HEK293T (cell line): ENCODE results near the gene HOXC4.
A peak's percentile ranks its signal among the peaks of the same experiment; 100 is the strongest.
"Not testable (repeated sequence)": the region's sequence is repeated elsewhere in the genome, so short reads cannot be mapped to it uniquely, and the experiment has no call there.

Experiments
- CTCF ChIA-PET: fragments of 350-600 bp; formaldehyde crosslinking; extraction: SDS; loops from one replicate; lab custom pipeline; 2021; ENCODE audit warnings: antibody characterized with exemption, inconsistent platforms; lab: Yijun Ruan, JAX
- POLR2A ChIA-PET: fragments of 350-600 bp; formaldehyde crosslinking; extraction: SDS; loops from one replicate; lab custom pipeline; 2020; ENCODE audit warnings: antibody characterized with exemption, inconsistent platforms; lab: Yijun Ruan, JAX
- DNase-seq: peaks from one replicate; pipeline ENCODE4 v3.0.0; 2012; ENCODE audit warnings: mixed read lengths; ENCODE audit errors: extremely low spot score
- ARNT ChIP-seq: fragments of 450-650 bp; IDR thresholded peaks from 2 replicates; pipeline ENCODE4 v1.6.1; 2017; ENCODE audit warnings: mild to moderate bottlenecking
- BHLHE40 ChIP-seq: fragments of 450-650 bp; IDR thresholded peaks from 2 replicates; pipeline ENCODE4 v1.6.1; 2016; ENCODE audit warnings: mild to moderate bottlenecking, moderate library complexity, borderline replicate concordance
- CTBP1 ChIP-seq: fragments of 450-650 bp; IDR thresholded peaks from 2 replicates; pipeline ENCODE4 v1.6.1; 2016; ENCODE audit warnings: borderline replicate concordance
- ELF4 ChIP-seq: fragments of 450-650 bp; IDR thresholded peaks from 2 replicates; pipeline ENCODE4 v1.6.1; 2017; ENCODE audit warnings: antibody characterized with exemption
- FOXA1 ChIP-seq: fragments of 450-650 bp; IDR thresholded peaks from 2 replicates; pipeline ENCODE4 v1.6.1; 2016; ENCODE audit warnings: mild to moderate bottlenecking
- FOXK2 ChIP-seq: fragments of 450-650 bp; IDR thresholded peaks from 2 replicates; pipeline ENCODE4 v1.6.1; 2016; ENCODE audit warnings: mild to moderate bottlenecking
- FOXM1 ChIP-seq: fragments of 450-650 bp; IDR thresholded peaks from 2 replicates; pipeline ENCODE4 v1.6.1; 2017; ENCODE audit warnings: mild to moderate bottlenecking, borderline replicate concordance
- HDGF ChIP-seq: fragments of 450-650 bp; IDR thresholded peaks from 2 replicates; pipeline ENCODE4 v1.6.1; 2017; ENCODE audit warnings: antibody characterized with exemption, borderline replicate concordance
- L3MBTL2 ChIP-seq: fragments of 450-650 bp; conservative IDR thresholded peaks from 2 replicates; pipeline ENCODE4 v1.6.1; 2016; ENCODE audit warnings: mild to moderate bottlenecking
- LEF1 ChIP-seq: fragments of 450-650 bp; IDR thresholded peaks from 2 replicates; pipeline ENCODE4 v1.6.1; 2017; ENCODE audit warnings: mild to moderate bottlenecking, borderline replicate concordance
- NFRKB ChIP-seq: fragments of 450-650 bp; IDR thresholded peaks from 2 replicates; pipeline ENCODE4 v1.6.1; 2016; ENCODE audit warnings: mild to moderate bottlenecking, moderate library complexity
- PKNOX1 ChIP-seq: fragments of 450-650 bp; IDR thresholded peaks from 2 replicates; pipeline ENCODE4 v1.6.1; 2016
- SP1 ChIP-seq: fragments of 450-650 bp; IDR thresholded peaks from 2 replicates; pipeline ENCODE4 v1.6.1; 2017
- SUZ12 ChIP-seq: fragments of 450-650 bp; IDR thresholded peaks from 2 replicates; pipeline ENCODE4 v1.6.1; 2016; ENCODE audit warnings: mild to moderate bottlenecking
- TARDBP ChIP-seq: fragments of 450-650 bp; IDR thresholded peaks from 2 replicates; pipeline ENCODE4 v1.6.1; 2016
- ZNF384 ChIP-seq: fragments of 450-650 bp; IDR thresholded peaks from 2 replicates; pipeline ENCODE4 v1.6.1; 2016

Gene HOXC4

GRCh38 chr12:54038284-54038870, 15.3 kb upstream of the HOXC4 start:
- POLR2A ChIA-PET, result interaction anchor here (0.6 to 8.0 kb wide), 24 partner anchors 9 to 241 kb away, joined by 3 to 117 read pairs (median 4); partner anchors contain the start of genes CBX5, HNRNPA1, HOXC4 and HOXC6
- CTCF ChIA-PET, result interaction anchor here (1.1 to 2.2 kb wide), 8 partner anchors 12 to 169 kb away, joined by 3 to 13 read pairs (median 6); partner anchors contain the start of gene HOXC10
- TF ChIP-seq CTBP1 (no peak), LEF1 (no peak), HDGF (no peak), FOXA1 (no peak), L3MBTL2 (no peak), SP1 (no peak), ELF4 (no peak), TARDBP (no peak), FOXK2 (no peak), FOXM1 (no peak), ARNT (no peak), SUZ12 (no peak), BHLHE40 (no peak), ZNF384 (no peak), PKNOX1 (no peak), NFRKB (no peak)
- no peak for DNase-seq

- ChIA-PET CTCF (interaction anchor here (0.6 to 2.2 kb wide), 7 partner anchors 12 to 177 kb away, joined by 3 to 13 read pairs (median 4); no protein-coding TSS in a partner anchor), POLR2A (interaction anchor here (0.8 to 8.0 kb wide), 16 partner anchors 12 to 241 kb away, joined by 3 to 117 read pairs (median 9); partner anchors contain the start of genes CBX5, HNRNPA1, HOXC4 and HOXC8)
- no peak for DNase-seq
- no peak for TF ChIP-seq PKNOX1
- TF ChIP-seq HDGF, result peak; percentile 14; the same call in 1 of the 2 replicates
- TF ChIP-seq L3MBTL2, result peak; percentile 57; the same call in 1 of the 2 replicates
Measured at GRCh38 chr12:54038871-54039414, 14.7 kb upstream of the HOXC4 start.

- no peak for DNase-seq
- TF ChIP-seq CTBP1 (no peak), SP1 (no peak), L3MBTL2 (0 out of 2 replicates have a peak, but pooled peaks have one; percentile 9), PKNOX1 (no peak)
- POLR2A ChIA-PET, result interaction anchor here (0.9 to 8.0 kb wide), 11 partner anchors 13 to 240 kb away, joined by 3 to 117 read pairs (median 8); partner anchors contain the start of genes CBX5, HNRNPA1, HOXC4 and HOXC8
- CTCF ChIA-PET, result interaction anchor here (0.6 to 2.2 kb wide), 4 partner anchors 11 to 177 kb away, joined by 3 to 11 read pairs (median 6); no protein-coding TSS in a partner anchor
Measured at GRCh38 chr12:54039417-54040147, 14.1 kb upstream of the HOXC4 start.

GRCh38 chr12:54040148-54040494, 13.5 kb upstream of the HOXC4 start:
- CTCF ChIA-PET, result interaction anchor here (1.2 to 1.3 kb wide), 2 partner anchors 12 to 35 kb away, joined by 4 to 5 read pairs; no protein-coding TSS in a partner anchor
- POLR2A ChIA-PET, result interaction anchor here (0.9 to 8.0 kb wide), 6 partner anchors 12 to 240 kb away, joined by 3 to 117 read pairs (median 6); partner anchors contain the start of genes CBX5, HNRNPA1, HOXC4 and HOXC8
- no peak for TF ChIP-seq FOXA1
- TF ChIP-seq FOXK2, result no peak
- no peak for TF ChIP-seq HDGF
- TF ChIP-seq ARNT, result no peak
- peak; percentile 84 for DNase-seq

GRCh38 chr12:54040648-54041047, 13.0 kb upstream of the HOXC4 start:
- TF ChIP-seq CTBP1 (no peak), FOXK2 (no peak), SP1 (no peak), SUZ12 (no peak)
- POLR2A ChIA-PET, result interaction anchor here (1.1 to 8.0 kb wide), 4 partner anchors 12 to 239 kb away, joined by 3 to 117 read pairs (median 6); partner anchors contain the start of genes CBX5, HNRNPA1, HOXC4 and HOXC8
- CTCF ChIA-PET, result interaction anchor here (1.2 to 1.3 kb wide), 2 partner anchors 11 to 161 kb away, joined by 5 read pairs; no protein-coding TSS in a partner anchor
- no peak for DNase-seq

- TF ChIP-seq ELF4 (no peak), NFRKB (no peak)
- ChIA-PET CTCF (interaction anchor here (0.6 to 1.3 kb wide), 3 partner anchors 11 to 391 kb away, joined by 4 to 5 read pairs (median 5); no protein-coding TSS in a partner anchor), POLR2A (interaction anchor here (1.6 to 8.0 kb wide), 3 partner anchors 11 to 239 kb away, joined by 5 to 117 read pairs (median 7); partner anchors contain the start of genes CBX5, HNRNPA1, HOXC4 and HOXC8)
Measured at GRCh38 chr12:54041097-54041690, 12.4 kb upstream of the HOXC4 start.

GRCh38 chr12:54042033-54042432, 11.6 kb upstream of the HOXC4 start:
- not testable (repeated sequence) for DNase-seq
- ChIA-PET POLR2A (interaction anchor here (1.6 to 8.0 kb wide), 2 partner anchors 10 to 33 kb away, joined by 5 to 117 read pairs; partner anchors contain the start of genes HOXC4 and HOXC8), CTCF (interaction anchor here (0.6 kb wide), 1 partner anchor 390 kb away, joined by 4 read pairs; no protein-coding TSS in a partner anchor)

More at GRCh38 chr12:54041097-54041690, 12.4 kb upstream of the HOXC4 start:
- DNase-seq, result no peak
